NCI-H1694 (cell line): ENCODE measurements around the gene UBQLN4.
"Not testable (repeated sequence)": the region's sequence is repeated elsewhere in the genome, so short reads cannot be mapped to it uniquely, and the experiment has no call there.

Source experiments
- DNase-seq: peaks from one replicate; lab custom pipeline; 2025; lab: John Stamatoyannopoulos, UW

The UBQLN4 gene

GRCh38 chr1:156060937-156061636, 7.5 kb upstream of the UBQLN4 start, which contains the start of gene RAB25:
Gene RAB25 (plus strand): TSS chr1:156061160. CDS start chr1:156061401, 241 bp downstream.
- no peak for DNase-seq

- no peak for DNase-seq
Measured at GRCh38 chr1:156056326-156056849, 2.8 kb upstream of the UBQLN4 start.

GRCh38 chr1:156055281-156056048, 1.9 kb upstream of the UBQLN4 start:
- DNase-seq, result no peak

- DNase-seq, result peak; percentile 100
Measured at GRCh38 chr1:156054500-156055280, 1.1 kb upstream of the UBQLN4 start, which contains the start of gene LAMTOR2. Gene LAMTOR2 (plus strand): TSS chr1:156054782. CDS start chr1:156054890, 108 bp downstream.

- DNase-seq, result peak; percentile 76
Measured at GRCh38 chr1:156052862-156053767, 483 bp downstream of the UBQLN4 start.

- DNase-seq, result no peak
Measured at GRCh38 chr1:156051011-156051725, 2.4 kb downstream of the UBQLN4 start.

- no peak for DNase-seq
Measured at GRCh38 chr1:156050376-156050775, 3.2 kb downstream of the UBQLN4 start.

- DNase-seq, result no peak
Measured at GRCh38 chr1:156048663-156049258, 4.8 kb downstream of the UBQLN4 start.

- DNase-seq, result no peak
Measured at GRCh38 chr1:156045076-156045475, 8.5 kb downstream of the UBQLN4 start.

- no peak for DNase-seq
Measured at GRCh38 chr1:156042828-156043227, 10.8 kb downstream of the UBQLN4 start.

- DNase-seq, result not testable (repeated sequence)
Measured at GRCh38 chr1:156034991-156035390, 18.6 kb downstream of the UBQLN4 start.

- DNase-seq, result no peak
Measured at GRCh38 chr1:156033011-156033410, 20.6 kb downstream of the UBQLN4 start.

- no peak for DNase-seq
Measured at GRCh38 chr1:156026588-156026987, 27.0 kb downstream of the UBQLN4 start.

GRCh38 chr1:156025876-156026275, 27.7 kb downstream of the UBQLN4 start:
- DNase-seq, result peak; percentile 90

GRCh38 chr1:156024801-156025200, 28.8 kb downstream of the UBQLN4 start:
- DNase-seq, result no peak

GRCh38 chr1:156021954-156022353, 31.6 kb downstream of the UBQLN4 start:
- no peak for DNase-seq

GRCh38 chr1:156021093-156021428, 32.5 kb downstream of the UBQLN4 start:
- DNase-seq, result no peak

- peak; percentile 99 for DNase-seq
Measured at GRCh38 chr1:156020293-156021092, 33.1 kb downstream of the UBQLN4 start, which contains the start of gene SSR2. Gene SSR2 (minus strand): TSS chr1:156020951. CDS start chr1:156020167, 784 bp downstream.

- DNase-seq, result no peak
Measured at GRCh38 chr1:156019946-156020292, 33.7 kb downstream of the UBQLN4 start.
